SH-SY5Y (cell line): ENCODE measurements around the gene BCKDK.

Experiments
- GATA2 ChIP-seq: IDR thresholded peaks from 2 replicates; pipeline ENCODE4 v1.6.1; 2011; ENCODE audit warnings: mild to moderate bottlenecking, low read depth, low read length
- GATA3 ChIP-seq: IDR thresholded peaks from 2 replicates; pipeline ENCODE4 v1.6.1; 2011; ENCODE audit warnings: low read depth, mild to moderate bottlenecking, low read length, moderate library complexity

GRCh38 chr16:31099860-31100638 lies 8.1 kb upstream of the BCKDK start:
- TF ChIP-seq GATA3 (no peak), GATA2 (no peak)
